Neural cell (in vitro differentiated cells): ENCODE results near the gene GPC3. TPM values are rescaled to one million over a fixed set of nuclear protein-coding genes. Genes with fewer than 3 reads are reported as not detected.

Experiments used
- H2AFZ ChIP-seq: fragments of 200-600, 300-800 bp; sonication (generic), shearing (Covaris generic); 2 replicates; pipeline ENCODE4 v1.6.0; 2014; ENCODE audit warnings: low read depth, mild to moderate bottlenecking, antibody characterized with exemption, low read length, moderate library complexity
- H3F3A ChIP-seq: fragments of 200-600 bp; shearing (Covaris generic); 2 replicates; pipeline ENCODE4 v1.6.1; 2016; ENCODE audit warnings: mild to moderate bottlenecking, moderate library complexity, mixed read lengths, antibody characterized with exemption, low read length; ENCODE audit not compliant: insufficient read depth, poor library complexity, severe bottlenecking
- H3K27ac ChIP-seq: fragments of 200-600, 300-800 bp; sonication (generic), shearing (Covaris generic); 2 replicates; pipeline ENCODE4 v1.5.1; 2014; ENCODE audit warnings: mild to moderate bottlenecking, low read length, moderate library complexity
- H3K27me3 ChIP-seq: fragments of 300-800, 200-600 bp; sonication (generic), shearing (Covaris generic); 2 replicates; pipeline ENCODE4 v1.6.0; 2014; ENCODE audit warnings: mild to moderate bottlenecking, low read depth, low read length, moderate library complexity; ENCODE audit not compliant: insufficient read depth
- H3K36me3 ChIP-seq: fragments of 300-800, 200-600 bp; sonication (generic), shearing (Covaris generic); 2 replicates; pipeline ENCODE4 v1.5.1; 2014; ENCODE audit warnings: mild to moderate bottlenecking, antibody characterized with exemption, low read length, moderate library complexity; ENCODE audit not compliant: insufficient read depth
- H3K4me2 ChIP-seq: fragments of 300-800, 200-600 bp; sonication (generic), shearing (Covaris generic); 2 replicates; pipeline ENCODE4 v1.6.0; 2014; ENCODE audit warnings: mild to moderate bottlenecking, low read length
- H3K4me3 ChIP-seq: fragments of 300-800, 200-600 bp; sonication (generic), shearing (Covaris generic); 2 replicates; pipeline ENCODE4 v1.5.1; 2014; ENCODE audit warnings: mild to moderate bottlenecking, low read length, moderate library complexity
- H3K79me2 ChIP-seq: fragments of 200-600 bp; shearing (Covaris generic); replicated peaks from 2 replicates; pipeline ENCODE4 v1.6.0; 2014; ENCODE audit warnings: mild to moderate bottlenecking, low read length, moderate library complexity; ENCODE audit not compliant: insufficient read depth
- H3K9ac ChIP-seq: fragments of 300-800, 200-600 bp; sonication (generic), shearing (Covaris generic); 2 replicates; pipeline ENCODE4 v1.6.1; 2016; ENCODE audit warnings: mild to moderate bottlenecking, low read length, mixed read lengths
- H3K9me2 ChIP-seq: fragments of 200-600 bp; shearing (Covaris generic); 2 replicates; pipeline ENCODE4 v1.6.1; 2016; ENCODE audit warnings: mild to moderate bottlenecking, low read length, mixed read lengths; ENCODE audit not compliant: insufficient read depth
- H3K9me3 ChIP-seq: fragments of 200-600, 300-800 bp; sonication (generic), shearing (Covaris generic); 2 replicates; pipeline ENCODE4 v1.6.1; 2016; ENCODE audit warnings: mild to moderate bottlenecking, mixed run types, low read length, moderate library complexity, mixed read lengths
- H4K20me1 ChIP-seq: fragments of 200-600 bp; shearing (Covaris generic); 2 replicates; pipeline ENCODE4 v1.6.1; 2016; ENCODE audit warnings: mild to moderate bottlenecking, mixed run types; ENCODE audit not compliant: insufficient read depth
- EP300 ChIP-seq: fragments of 450-650 bp; conservative IDR thresholded peaks from 2 replicates; pipeline ENCODE4 v1.6.1; 2014; ENCODE audit warnings: antibody characterized with exemption, mild to moderate bottlenecking, moderate library complexity; ENCODE audit not compliant: poor library complexity, severe bottlenecking
- EZH2 ChIP-seq: fragments of 200-600, 300-800 bp; shearing (Covaris generic), sonication (generic); IDR thresholded peaks from 2 replicates; pipeline ENCODE4 v1.6.1; 2014; ENCODE audit warnings: antibody characterized with exemption, low read length, borderline replicate concordance, mild to moderate bottlenecking; ENCODE audit not compliant: insufficient read depth, poor library complexity, severe bottlenecking
- MXI1 ChIP-seq: fragments of 450-650 bp; conservative IDR thresholded peaks from 2 replicates; pipeline ENCODE4 v1.6.1; 2014; ENCODE audit warnings: antibody characterized with exemption, mild to moderate bottlenecking; ENCODE audit not compliant: poor library complexity, severe bottlenecking
- POLR2AphosphoS5 ChIP-seq: IDR thresholded peaks from 2 replicates; pipeline ENCODE4 v1.6.1; 2012
- RAD21 ChIP-seq: fragments of 450-650 bp; conservative IDR thresholded peaks from 2 replicates; pipeline ENCODE4 v1.6.1; 2014; ENCODE audit warnings: antibody characterized with exemption, mild to moderate bottlenecking, moderate library complexity
- SMC3 ChIP-seq: fragments of 450-650 bp; conservative IDR thresholded peaks from 2 replicates; pipeline ENCODE4 v1.6.1; 2014; ENCODE audit warnings: antibody characterized with exemption, mild to moderate bottlenecking, moderate library complexity; ENCODE audit not compliant: poor library complexity
- TAF1 ChIP-seq: IDR thresholded peaks from 2 replicates; pipeline ENCODE4 v1.6.1; 2012; ENCODE audit warnings: low read depth
- polyA plus RNA-seq: library from polyadenylated mRNA; depleted of rRNA; stranded (reverse); fragments of >200 nt; gene quantifications from 2 replicates; pipeline ENCODE4 v1.2.3, GENCODE V29; 2014
- TF ChIP-seq, protein P1 (sequence below): fragments of 450-650 bp; IDR thresholded peaks from 2 replicates; pipeline ENCODE4 v1.5.1; 2014; ENCODE audit warnings: antibody characterized with exemption, mild to moderate bottlenecking, moderate library complexity; ENCODE audit not compliant: poor library complexity, severe bottlenecking
- TF ChIP-seq, protein P2 (sequence below): IDR thresholded peaks from 2 replicates; pipeline ENCODE4 v1.6.1; 2012; ENCODE audit warnings: borderline replicate concordance

GPC3 gene
- polyA plus RNA-seq, 1 donor from 2014 or later: 2.1 TPM

- H3K9ac ChIP-seq: no peak overlapping the region
- H3F3A ChIP-seq: no peaks in the 10 kb centered on the region
- H3K9me3 ChIP-seq: no peaks in the 10 kb centered on the region
- no peaks in the 10 kb centered on the region for H4K20me1 ChIP-seq
- H3K79me2 ChIP-seq: no peaks in the 10 kb centered on the region
- no peaks in the 10 kb centered on the region for H3K27me3 ChIP-seq
- no peak overlapping the region for H2AFZ ChIP-seq
- H3K36me3 ChIP-seq: no peaks in the 10 kb centered on the region
- H3K27ac ChIP-seq: no peak overlapping the region
- H3K4me3 ChIP-seq: no peak overlapping the region
- H3K9me2 ChIP-seq: no peaks in the 10 kb centered on the region
- TF ChIP-seq RAD21 (no peak), EP300 (no peak), TAF1 (no peak), SMC3 (no peak), EZH2 (no peak), POLR2AphosphoS5 (no peak), MXI1 (no peak)
- TF ChIP-seq, protein P1, sequence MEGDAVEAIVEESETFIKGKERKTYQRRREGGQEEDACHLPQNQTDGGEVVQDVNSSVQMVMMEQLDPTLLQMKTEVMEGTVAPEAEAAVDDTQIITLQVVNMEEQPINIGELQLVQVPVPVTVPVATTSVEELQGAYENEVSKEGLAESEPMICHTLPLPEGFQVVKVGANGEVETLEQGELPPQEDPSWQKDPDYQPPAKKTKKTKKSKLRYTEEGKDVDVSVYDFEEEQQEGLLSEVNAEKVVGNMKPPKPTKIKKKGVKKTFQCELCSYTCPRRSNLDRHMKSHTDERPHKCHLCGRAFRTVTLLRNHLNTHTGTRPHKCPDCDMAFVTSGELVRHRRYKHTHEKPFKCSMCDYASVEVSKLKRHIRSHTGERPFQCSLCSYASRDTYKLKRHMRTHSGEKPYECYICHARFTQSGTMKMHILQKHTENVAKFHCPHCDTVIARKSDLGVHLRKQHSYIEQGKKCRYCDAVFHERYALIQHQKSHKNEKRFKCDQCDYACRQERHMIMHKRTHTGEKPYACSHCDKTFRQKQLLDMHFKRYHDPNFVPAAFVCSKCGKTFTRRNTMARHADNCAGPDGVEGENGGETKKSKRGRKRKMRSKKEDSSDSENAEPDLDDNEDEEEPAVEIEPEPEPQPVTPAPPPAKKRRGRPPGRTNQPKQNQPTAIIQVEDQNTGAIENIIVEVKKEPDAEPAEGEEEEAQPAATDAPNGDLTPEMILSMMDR: no peak
- TF ChIP-seq, protein P2, sequence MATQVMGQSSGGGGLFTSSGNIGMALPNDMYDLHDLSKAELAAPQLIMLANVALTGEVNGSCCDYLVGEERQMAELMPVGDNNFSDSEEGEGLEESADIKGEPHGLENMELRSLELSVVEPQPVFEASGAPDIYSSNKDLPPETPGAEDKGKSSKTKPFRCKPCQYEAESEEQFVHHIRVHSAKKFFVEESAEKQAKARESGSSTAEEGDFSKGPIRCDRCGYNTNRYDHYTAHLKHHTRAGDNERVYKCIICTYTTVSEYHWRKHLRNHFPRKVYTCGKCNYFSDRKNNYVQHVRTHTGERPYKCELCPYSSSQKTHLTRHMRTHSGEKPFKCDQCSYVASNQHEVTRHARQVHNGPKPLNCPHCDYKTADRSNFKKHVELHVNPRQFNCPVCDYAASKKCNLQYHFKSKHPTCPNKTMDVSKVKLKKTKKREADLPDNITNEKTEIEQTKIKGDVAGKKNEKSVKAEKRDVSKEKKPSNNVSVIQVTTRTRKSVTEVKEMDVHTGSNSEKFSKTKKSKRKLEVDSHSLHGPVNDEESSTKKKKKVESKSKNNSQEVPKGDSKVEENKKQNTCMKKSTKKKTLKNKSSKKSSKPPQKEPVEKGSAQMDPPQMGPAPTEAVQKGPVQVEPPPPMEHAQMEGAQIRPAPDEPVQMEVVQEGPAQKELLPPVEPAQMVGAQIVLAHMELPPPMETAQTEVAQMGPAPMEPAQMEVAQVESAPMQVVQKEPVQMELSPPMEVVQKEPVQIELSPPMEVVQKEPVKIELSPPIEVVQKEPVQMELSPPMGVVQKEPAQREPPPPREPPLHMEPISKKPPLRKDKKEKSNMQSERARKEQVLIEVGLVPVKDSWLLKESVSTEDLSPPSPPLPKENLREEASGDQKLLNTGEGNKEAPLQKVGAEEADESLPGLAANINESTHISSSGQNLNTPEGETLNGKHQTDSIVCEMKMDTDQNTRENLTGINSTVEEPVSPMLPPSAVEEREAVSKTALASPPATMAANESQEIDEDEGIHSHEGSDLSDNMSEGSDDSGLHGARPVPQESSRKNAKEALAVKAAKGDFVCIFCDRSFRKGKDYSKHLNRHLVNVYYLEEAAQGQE: no peak
- H3K4me2 ChIP-seq: no peak overlapping the region
These were observed 75.5 kb downstream of the GPC3 start for GRCh38 chrX:133909888-133910287.

GRCh38 chrX:133908223-133908955 lies 77.0 kb downstream of the GPC3 start:
- Histone ChIP-seq H2AFZ (no peak overlapping the region), H3K79me2 (no peaks in the 10 kb centered on the region), H3K27ac (no peak overlapping the region), H4K20me1 (no peaks in the 10 kb centered on the region), H3K27me3 (no peaks in the 10 kb centered on the region), H3K4me2 (no peak overlapping the region), H3K9me3 (no peaks in the 10 kb centered on the region), H3K9ac (no peak overlapping the region), H3F3A (no peaks in the 10 kb centered on the region), H3K4me3 (no peak overlapping the region), H3K9me2 (no peaks in the 10 kb centered on the region), H3K36me3 (no peaks in the 10 kb centered on the region)
- TF ChIP-seq SMC3 (no peak), RAD21 (no peak), EZH2 (no peak), TAF1 (no peak), MXI1 (no peak), EP300 (no peak), POLR2AphosphoS5 (no peak)
- TF ChIP-seq, protein P1: no peak
- TF ChIP-seq, protein P2: no peak
